H9 (cell line): ENCODE measurements around the gene GPR157. TPM values are rescaled to one million over a fixed set of nuclear protein-coding genes. Genes with fewer than 3 reads are reported as not detected.

Experiments
- DNase-seq: peaks from one replicate; pipeline ENCODE4 v3.0.0-alpha.2; 2017
- H2AFZ ChIP-seq: one replicate; pipeline ENCODE4 v1.6.1; 2013; ENCODE audit warnings: mild to moderate bottlenecking, low read length, control low read depth, moderate library complexity
- H2AK5ac ChIP-seq: 2 replicates; pipeline ENCODE4 v1.6.1; 2013; ENCODE audit warnings: low read length, control low read depth, mixed read lengths; ENCODE audit not compliant: insufficient read length
- H2BK120ac ChIP-seq: one replicate; pipeline ENCODE4 v1.6.1; 2013; ENCODE audit warnings: low read depth, mild to moderate bottlenecking, low read length, control low read depth, inconsistent platforms; ENCODE audit not compliant: poor library complexity, severe bottlenecking
- H2BK12ac ChIP-seq: 2 replicates; pipeline ENCODE4 v1.6.1; 2013; ENCODE audit warnings: low read length, control low read depth, mixed read lengths, low read depth; ENCODE audit not compliant: insufficient read length
- H2BK15ac ChIP-seq: 2 replicates; pipeline ENCODE4 v1.6.1; 2013; ENCODE audit warnings: low read depth, low read length, control low read depth
- H2BK20ac ChIP-seq: one replicate; pipeline ENCODE4 v1.6.1; 2013; ENCODE audit warnings: low read depth, mild to moderate bottlenecking, low read length, control low read depth, inconsistent platforms; ENCODE audit not compliant: poor library complexity, severe bottlenecking
- H2BK5ac ChIP-seq: 2 replicates; pipeline ENCODE4 v1.6.1; 2013; ENCODE audit warnings: low read length, control low read depth, mixed read lengths; ENCODE audit not compliant: insufficient read length
- H3K14ac ChIP-seq: 2 replicates; pipeline ENCODE4 v1.6.1; 2013; ENCODE audit warnings: low read length, control low read depth; ENCODE audit not compliant: insufficient read depth
- H3K18ac ChIP-seq: 2 replicates; pipeline ENCODE4 v1.6.1; 2013; ENCODE audit warnings: low read depth, mild to moderate bottlenecking, mixed read lengths, low read length, control low read depth; ENCODE audit not compliant: insufficient read length
- H3K23ac ChIP-seq: 2 replicates; pipeline ENCODE4 v1.6.1; 2013; ENCODE audit warnings: low read length, control low read depth, mixed read lengths, low read depth; ENCODE audit not compliant: insufficient read length
- H3K23me2 ChIP-seq: 2 replicates; pipeline ENCODE4 v1.6.1; 2013; ENCODE audit warnings: low read depth, mild to moderate bottlenecking, mixed read lengths, low read length, control low read depth; ENCODE audit not compliant: insufficient read length, poor library complexity, severe bottlenecking
- H3K27ac ChIP-seq: 2 replicates; pipeline ENCODE4 v1.5.1; 2013; ENCODE audit warnings: low read length, control low read depth, mixed read lengths, low read depth; ENCODE audit not compliant: insufficient read length
- H3K27me3 ChIP-seq: 2 replicates; pipeline ENCODE4 v1.6.1; 2013; ENCODE audit warnings: low read length, control low read depth, inconsistent platforms; ENCODE audit not compliant: insufficient read depth
- H3K4ac ChIP-seq: 2 replicates; pipeline ENCODE4 v1.6.1; 2013; ENCODE audit warnings: low read depth, mild to moderate bottlenecking, control low read depth, inconsistent platforms, low read length, moderate library complexity
- H3K4me1 ChIP-seq: 2 replicates; pipeline ENCODE4 v1.6.1; 2013; ENCODE audit warnings: low read length, control low read depth, inconsistent platforms; ENCODE audit not compliant: insufficient read depth
- H3K4me2 ChIP-seq: 2 replicates; pipeline ENCODE4 v1.6.1; 2013; ENCODE audit warnings: low read length, control low read depth, mixed read lengths; ENCODE audit not compliant: insufficient read length, insufficient read depth
- H3K56ac ChIP-seq: 2 replicates; pipeline ENCODE4 v1.6.1; 2013; ENCODE audit warnings: low read depth, mild to moderate bottlenecking, mixed read lengths, low read length, control low read depth; ENCODE audit not compliant: insufficient read length
- H3K79me1 ChIP-seq: 2 replicates; pipeline ENCODE4 v1.6.1; 2013; ENCODE audit warnings: low read depth, mild to moderate bottlenecking, moderate library complexity, low read length, control low read depth, inconsistent platforms; ENCODE audit not compliant: insufficient read depth, poor library complexity, severe bottlenecking
- H3K79me2 ChIP-seq: 2 replicates; pipeline ENCODE4 v1.6.1; 2013; ENCODE audit warnings: low read length, control low read depth, inconsistent platforms; ENCODE audit not compliant: insufficient read depth
- H3K9ac ChIP-seq: 2 replicates; pipeline ENCODE4 v1.6.1; 2013; ENCODE audit warnings: low read length, control low read depth, mixed read lengths; ENCODE audit not compliant: insufficient read length; ENCODE audit errors: extremely low read depth
- H3K9me3 ChIP-seq: one replicate; pipeline ENCODE4 v1.6.1; 2013; ENCODE audit warnings: low read depth, low read length, inconsistent platforms; ENCODE audit not compliant: control insufficient read depth
- H3T11ph ChIP-seq: one replicate; pipeline ENCODE4 v1.6.1; 2013; ENCODE audit warnings: mild to moderate bottlenecking, low read length, control low read depth, inconsistent platforms
- H4K20me1 ChIP-seq: one replicate; pipeline ENCODE4 v1.6.1; 2013; ENCODE audit not compliant: control insufficient read depth, insufficient read length, insufficient read depth
- H4K5ac ChIP-seq: 2 replicates; pipeline ENCODE4 v1.6.1; 2013; ENCODE audit warnings: low read depth, mild to moderate bottlenecking, mixed read lengths, low read length, control low read depth; ENCODE audit not compliant: insufficient read length
- H4K8ac ChIP-seq: replicated peaks from 2 replicates; pipeline ENCODE4 v1.6.1; 2013; ENCODE audit warnings: low read length, control low read depth, mixed read lengths, low read depth; ENCODE audit not compliant: insufficient read length
- H4K91ac ChIP-seq: 2 replicates; pipeline ENCODE4 v1.6.1; 2013; ENCODE audit warnings: low read depth, mild to moderate bottlenecking, moderate library complexity, mixed read lengths, low read length, control low read depth; ENCODE audit not compliant: insufficient read length
- H3K27ac Mint-ChIP-seq, 3 experiments: 2 replicates in 2 of 3; 3 replicates in 1 of 3; pipeline ENCODE4 v1.8.0; 2020 to 2021; ENCODE audit warnings: mixed read lengths in 3 of 3, mild to moderate bottlenecking in 1 of 3, moderate library complexity in 1 of 3
- H3K27me3 Mint-ChIP-seq: 2 replicates; pipeline ENCODE4 v1.8.0; 2021; ENCODE audit warnings: low read depth, mild to moderate bottlenecking, moderate library complexity, mixed read lengths
- H3K36me3 Mint-ChIP-seq, 3 experiments: 2 replicates in 2 of 3; 3 replicates in 1 of 3; pipeline ENCODE4 v1.8.0; 2020 to 2021; ENCODE audit warnings: low read depth in 3 of 3, mixed read lengths in 3 of 3; ENCODE audit not compliant: insufficient read depth in 1 of 3
- H3K4me1 Mint-ChIP-seq, 2 experiments: 2 replicates each; pipeline ENCODE4 v1.8.0; 2020; ENCODE audit warnings: mixed read lengths in 2 of 2
- H3K4me3 Mint-ChIP-seq, 2 experiments: 2 replicates in 1 of 2; 3 replicates in 1 of 2; pipeline ENCODE4 v1.8.0; 2020 to 2021; ENCODE audit warnings: mild to moderate bottlenecking in 2 of 2, mixed read lengths in 2 of 2, moderate library complexity in 1 of 2
- H3K9me3 Mint-ChIP-seq, 2 experiments: 2 replicates in 1 of 2; 3 replicates in 1 of 2; pipeline ENCODE4 v1.8.0; 2020; ENCODE audit warnings: mild to moderate bottlenecking in 2 of 2, mixed read lengths in 2 of 2, moderate library complexity in 1 of 2
- WGBS: extraction: QIAGEN DNeasy Blood & Tissue Kit; methylation state at CpG from one replicate; pipeline ENCODE4 v1.1.7; 2013; ENCODE audit warnings: missing lambda C conversion rate, low lambda C conversion rate, mixed read lengths; ENCODE audit not compliant: insufficient read length; ENCODE audit errors: extremely low coverage; 5-methylcytosine and 5-hydroxymethylcytosine counted together
- total RNA-seq: library from RNA; stranded (reverse); gene quantifications from 2 replicates; pipeline ENCODE4 v1.2.1, GENCODE V29; 2021
- TF ChIP-seq, protein P1 (sequence below): fragments of 200-600 bp; sonication (generic); conservative IDR thresholded peaks from 3 replicates; pipeline ENCODE4 v1.8.0; 2021; ENCODE audit warnings: antibody characterized with exemption, mild to moderate bottlenecking

The GPR157 gene
- total RNA-seq, 1 experiment from 2014 or later: 3.8 TPM

DNA sequence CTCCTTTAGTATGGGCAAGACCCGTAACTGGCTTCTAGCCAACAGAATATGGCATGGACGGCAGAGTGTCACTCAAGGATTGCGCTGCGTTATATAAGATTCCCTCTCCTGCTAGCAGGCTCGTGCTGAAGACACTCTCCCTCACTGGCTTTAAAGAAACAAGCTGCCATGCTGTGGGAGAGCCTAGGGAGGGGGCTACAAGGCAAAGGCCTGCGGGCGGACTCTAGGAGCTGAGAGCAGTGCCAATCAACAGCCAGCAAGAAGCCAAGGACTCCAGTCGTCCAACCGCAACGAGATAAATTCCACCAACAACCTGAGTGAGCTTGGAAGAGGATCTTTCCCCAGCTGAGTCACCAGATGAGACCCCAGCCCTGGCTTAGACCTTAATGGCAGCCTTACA is 45.9 kb upstream of the GPR157 start:
- Histone ChIP-seq H4K5ac (no peak overlapping the region), H2BK20ac (no peak overlapping the region), H3K14ac (no peak overlapping the region), H2AK5ac (no peak overlapping the region), H3T11ph (no peak overlapping the region), H2AFZ (no peak overlapping the region), H3K79me2 (peaks cover 18% of the 10 kb centered on the region; the same call in 1 of the 2 replicates), H4K20me1 (no peaks in the 10 kb centered on the region), H4K91ac (no peak overlapping the region), H4K8ac (no peak overlapping the region), H3K4me1 (no peaks in the 10 kb centered on the region), H3K9me3 (no peaks in the 10 kb centered on the region), H3K79me1 (no peaks in the 10 kb centered on the region), H3K56ac (no peak overlapping the region), H2BK12ac (no peak overlapping the region), H3K27ac (no peak overlapping the region), H3K23ac (no peak overlapping the region), H3K4ac (no peak overlapping the region), H2BK15ac (no peak overlapping the region), H3K18ac (no peak overlapping the region), H3K23me2 (no peaks in the 10 kb centered on the region), H3K27me3 (no peaks in the 10 kb centered on the region), H3K9ac (no peak overlapping the region), H2BK5ac (no peak overlapping the region), H2BK120ac (no peak overlapping the region), H3K4me2 (no peak overlapping the region)
- Mint-ChIP-seq H3K27me3 (no peaks in the 10 kb centered on the region), H3K9me3 (peaks cover 3 to 6% of the 10 kb centered on the region in 2 experiments; a peak in 3 of 5 replicates), H3K27ac (no peak overlapping the region), H3K36me3 (peaks cover 2 to 54% (median 23%) of the 10 kb centered on the region in 3 experiments; a peak in 4 of 7 replicates), H3K4me3 (no peak overlapping the region), H3K4me1 (peaks cover 8 to 12% of the 10 kb centered on the region in 2 experiments)
- TF ChIP-seq, protein P1, sequence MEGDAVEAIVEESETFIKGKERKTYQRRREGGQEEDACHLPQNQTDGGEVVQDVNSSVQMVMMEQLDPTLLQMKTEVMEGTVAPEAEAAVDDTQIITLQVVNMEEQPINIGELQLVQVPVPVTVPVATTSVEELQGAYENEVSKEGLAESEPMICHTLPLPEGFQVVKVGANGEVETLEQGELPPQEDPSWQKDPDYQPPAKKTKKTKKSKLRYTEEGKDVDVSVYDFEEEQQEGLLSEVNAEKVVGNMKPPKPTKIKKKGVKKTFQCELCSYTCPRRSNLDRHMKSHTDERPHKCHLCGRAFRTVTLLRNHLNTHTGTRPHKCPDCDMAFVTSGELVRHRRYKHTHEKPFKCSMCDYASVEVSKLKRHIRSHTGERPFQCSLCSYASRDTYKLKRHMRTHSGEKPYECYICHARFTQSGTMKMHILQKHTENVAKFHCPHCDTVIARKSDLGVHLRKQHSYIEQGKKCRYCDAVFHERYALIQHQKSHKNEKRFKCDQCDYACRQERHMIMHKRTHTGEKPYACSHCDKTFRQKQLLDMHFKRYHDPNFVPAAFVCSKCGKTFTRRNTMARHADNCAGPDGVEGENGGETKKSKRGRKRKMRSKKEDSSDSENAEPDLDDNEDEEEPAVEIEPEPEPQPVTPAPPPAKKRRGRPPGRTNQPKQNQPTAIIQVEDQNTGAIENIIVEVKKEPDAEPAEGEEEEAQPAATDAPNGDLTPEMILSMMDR: no peak
- WGBS: no CpG with 5 or more reads among the region's 10 CpGs
- DNase-seq: no peak
